HEK293 (cell line): ENCODE data around the gene RGS19.

Experiments
- CTCF ChIA-PET: fragments of 350-600 bp; formaldehyde crosslinking; extraction: SDS; loops from one replicate; lab custom pipeline; 2021; ENCODE audit warnings: antibody characterized with exemption; lab: Yijun Ruan, JAX
- POLR2A ChIA-PET: fragments of 300-600 bp; formaldehyde crosslinking; extraction: SDS; loops from one replicate; lab custom pipeline; 2020; ENCODE audit warnings: antibody characterized with exemption, inconsistent platforms; lab: Yijun Ruan, JAX
- H3K27ac ChIP-seq: fragments of 200-500 bp; sonication (Bioruptor generic); 2 replicates; pipeline ENCODE4 v1.5.1; 2014; ENCODE audit warnings: low read depth, low read length, control low read depth, inconsistent platforms; ENCODE audit errors: extremely low read depth
- H3K36me3 ChIP-seq, 2 experiments: fragments of 200-500 bp in 1 of 2; sonication (Bioruptor generic) in 1 of 2; 1 replicate in 1 of 2; 2 replicates in 1 of 2; pipeline ENCODE4 v1.5.1; 2014 to 2017; ENCODE audit warnings: inconsistent platforms in 2 of 2, low read length in 2 of 2; ENCODE audit not compliant: control insufficient read depth in 2 of 2, insufficient read depth in 1 of 2
- H3K4me1 ChIP-seq: fragments of 200-500 bp; sonication (Bioruptor generic); 2 replicates; pipeline ENCODE4 v1.5.1; 2014; ENCODE audit warnings: mild to moderate bottlenecking, low read length, inconsistent platforms; ENCODE audit not compliant: control insufficient read depth, insufficient read depth
- H3K4me3 ChIP-seq: 2 replicates; pipeline ENCODE4 v1.5.1; 2011; ENCODE audit warnings: low read depth, mild to moderate bottlenecking, control low read depth, low read length, moderate library complexity
- H3K9me3 ChIP-seq: fragments of 200-500 bp; sonication (Bioruptor generic); 2 replicates; pipeline ENCODE4 v1.5.1; 2014; ENCODE audit warnings: low read depth, low read length, inconsistent platforms; ENCODE audit not compliant: control insufficient read depth, insufficient read depth
- EGR2 ChIP-seq: fragments of 450-650 bp; formaldehyde crosslinking; IDR thresholded peaks from 2 replicates; pipeline ENCODE4 v1.5.1; 2016; ENCODE audit warnings: low read depth, missing biosample characterization, missing genetic modification characterization
- SP7 ChIP-seq: fragments of 450-650 bp; formaldehyde crosslinking; IDR thresholded peaks from 2 replicates; pipeline ENCODE4 v1.5.1; 2016; ENCODE audit warnings: missing biosample characterization, missing genetic modification characterization
- ZBTB1 ChIP-seq: fragments of 450-650 bp; formaldehyde crosslinking; IDR thresholded peaks from 2 replicates; pipeline ENCODE4 v1.5.1; 2016; ENCODE audit warnings: missing biosample characterization, missing genetic modification characterization
- ZBTB10 ChIP-seq: fragments of 450-650 bp; formaldehyde crosslinking; IDR thresholded peaks from 2 replicates; pipeline ENCODE4 v1.5.1; 2016; ENCODE audit warnings: missing biosample characterization, missing genetic modification characterization
- ZEB2 ChIP-seq: fragments of 450-650 bp; formaldehyde crosslinking; IDR thresholded peaks from 2 replicates; pipeline ENCODE4 v1.5.1; 2016; ENCODE audit warnings: missing biosample characterization, missing genetic modification characterization
- ZFP69B ChIP-seq: fragments of 450-650 bp; formaldehyde crosslinking; IDR thresholded peaks from 2 replicates; pipeline ENCODE4 v1.5.1; 2016; ENCODE audit warnings: missing biosample characterization, missing genetic modification characterization
- ZNF114 ChIP-seq: fragments of 450-650 bp; formaldehyde crosslinking; IDR thresholded peaks from 2 replicates; pipeline ENCODE4 v1.5.0; 2017; ENCODE audit warnings: missing biosample characterization, missing genetic modification characterization
- ZNF148 ChIP-seq: fragments of 450-650 bp; formaldehyde crosslinking; IDR thresholded peaks from 2 replicates; pipeline ENCODE4 v1.5.0; 2017; ENCODE audit warnings: missing biosample characterization, missing genetic modification characterization, borderline replicate concordance
- ZNF302 ChIP-seq: fragments of 450-650 bp; formaldehyde crosslinking; IDR thresholded peaks from 2 replicates; pipeline ENCODE4 v1.5.1; 2016; ENCODE audit warnings: missing biosample characterization, missing genetic modification characterization, low read depth
- ZNF513 ChIP-seq: fragments of 450-650 bp; IDR thresholded peaks from 2 replicates; pipeline ENCODE4 v1.5.1; 2018; ENCODE audit warnings: missing biosample characterization, missing genetic modification characterization
- ZNF521 ChIP-seq: fragments of 450-650 bp; formaldehyde crosslinking; IDR thresholded peaks from 2 replicates; pipeline ENCODE4 v1.5.1; 2017; ENCODE audit warnings: missing biosample characterization, mild to moderate bottlenecking, missing genetic modification characterization
- ZNF548 ChIP-seq: fragments of 450-650 bp; formaldehyde crosslinking; IDR thresholded peaks from 2 replicates; pipeline ENCODE4 v1.5.1; 2016; ENCODE audit warnings: missing biosample characterization, missing genetic modification characterization
- ZNF558 ChIP-seq: fragments of 450-650 bp; formaldehyde crosslinking; IDR thresholded peaks from 2 replicates; pipeline ENCODE4 v1.5.1; 2016; ENCODE audit warnings: missing biosample characterization, missing genetic modification characterization
- ZNF571 ChIP-seq: fragments of 450-650 bp; formaldehyde crosslinking; IDR thresholded peaks from 2 replicates; pipeline ENCODE4 v1.5.0; 2017; ENCODE audit warnings: missing biosample characterization, missing genetic modification characterization
- ZNF596 ChIP-seq: fragments of 450-650 bp; IDR thresholded peaks from 2 replicates; pipeline ENCODE4 v1.5.0; 2018; ENCODE audit warnings: missing biosample characterization, mild to moderate bottlenecking, missing genetic modification characterization, moderate library complexity
- ZNF660 ChIP-seq: fragments of 450-650 bp; IDR thresholded peaks from 2 replicates; pipeline ENCODE4 v1.5.1; 2018; ENCODE audit warnings: missing biosample characterization, mild to moderate bottlenecking, missing genetic modification characterization
- ZNF692 ChIP-seq: fragments of 450-650 bp; formaldehyde crosslinking; IDR thresholded peaks from 2 replicates; pipeline ENCODE4 v1.5.1; 2016; ENCODE audit warnings: missing biosample characterization, missing genetic modification characterization
- ZNF707 ChIP-seq: fragments of 450-650 bp; formaldehyde crosslinking; IDR thresholded peaks from 2 replicates; pipeline ENCODE4 v1.5.1; 2016; ENCODE audit warnings: missing biosample characterization, missing genetic modification characterization
- TF ChIP-seq, protein P1 (sequence below): fragments of 450-650 bp; formaldehyde crosslinking; IDR thresholded peaks from 2 replicates; pipeline ENCODE4 v1.5.1; 2016; ENCODE audit warnings: missing biosample characterization, missing genetic modification characterization

RGS19 gene

DNA sequence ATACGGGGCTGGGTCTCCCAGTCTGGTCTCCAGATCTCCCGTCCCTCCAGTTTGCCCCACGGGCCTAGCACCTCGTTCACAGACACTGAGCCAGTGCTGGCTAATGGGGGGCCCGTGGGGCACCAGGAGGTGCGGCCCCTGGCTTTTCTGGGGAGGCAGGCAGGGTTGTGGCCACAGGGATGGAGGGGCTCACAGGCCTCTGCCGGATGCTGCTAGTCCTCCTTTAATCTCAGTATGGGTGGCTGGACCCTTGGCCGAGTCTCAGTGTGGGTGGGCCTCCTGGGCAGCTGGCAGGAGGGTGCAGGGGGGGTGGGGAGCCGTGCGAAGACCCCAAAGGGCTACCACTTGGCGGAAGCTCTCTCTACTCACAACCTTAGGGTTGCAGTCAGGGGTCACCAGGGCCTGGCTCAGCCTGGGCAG lies 28.3 kb downstream of the RGS19 start:
- peaks cover 6% of the 10 kb centered on the region for H3K4me1 ChIP-seq
- TF ChIP-seq ZNF571 (tag by site-specific recombination) (no peak), ZBTB10 (tag by site-specific recombination) (0 out of 2 replicates have a peak, but pooled peaks have one; percentile 2), ZNF513 (tag by site-specific recombination) (no peak), ZNF692 (peak; percentile 22; the same call in 1 of the 2 replicates)
- no peaks in the 10 kb centered on the region for H3K9me3 ChIP-seq
- ChIA-PET CTCF (no interaction called here), POLR2A (interaction anchor here (0.7 kb wide), 1 partner anchor 12 kb away, joined by 3 read pairs; no protein-coding TSS in a partner anchor)
- H3K36me3 ChIP-seq = peaks cover 0 to 5% of the 10 kb centered on the region in 2 experiments; a peak in 1 of 3 replicates
- H3K27ac ChIP-seq = no peak overlapping the region
- no peak overlapping the region for H3K4me3 ChIP-seq

DNA sequence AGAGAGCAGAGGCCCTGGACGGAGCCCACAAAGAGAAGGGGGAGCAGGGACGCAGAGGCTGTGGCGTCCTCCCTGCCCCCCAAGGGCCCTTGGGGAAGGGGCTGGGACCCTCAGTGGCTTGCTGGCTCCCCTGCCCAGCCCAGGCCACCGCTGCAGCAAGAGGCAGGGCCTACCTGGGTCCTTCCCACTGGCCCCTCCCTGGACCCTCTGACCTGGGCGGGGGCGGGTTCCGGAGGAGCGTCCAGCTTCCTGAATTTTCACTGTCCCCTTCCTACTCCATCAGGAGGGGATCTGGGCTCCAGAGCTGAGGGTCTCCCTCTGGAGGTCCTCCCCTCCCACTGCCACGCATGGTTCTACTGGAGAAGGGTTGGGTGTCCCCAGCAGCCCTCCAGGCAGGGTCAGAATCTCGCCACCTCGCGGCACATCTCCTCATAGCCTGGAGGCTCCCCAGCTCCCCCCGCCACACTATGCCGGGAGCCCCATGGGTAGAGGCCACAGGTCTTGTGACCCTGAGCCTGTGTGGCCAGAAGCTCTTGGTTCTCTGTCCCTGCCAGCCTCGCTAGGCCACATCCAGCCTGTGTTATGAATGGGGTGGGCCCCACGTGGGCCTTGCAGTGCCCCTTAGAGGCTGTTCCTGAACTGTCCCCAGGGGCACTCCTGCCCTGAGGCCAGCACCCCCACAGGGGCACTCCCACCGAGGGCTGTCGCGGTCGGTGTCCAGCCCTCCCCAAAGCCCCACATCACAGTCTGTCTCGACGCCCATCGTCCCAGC lies 28.9 kb downstream of the RGS19 start:
- Histone ChIP-seq H3K4me1 (peaks cover 6% of the 10 kb centered on the region), H3K36me3 (peaks cover 0 to 5% of the 10 kb centered on the region in 2 experiments; a peak in 1 of 3 replicates), H3K4me3 (no peak overlapping the region), H3K9me3 (no peaks in the 10 kb centered on the region), H3K27ac (0 out of 2 replicates have a peak overlapping the region, but pooled peaks have one; percentile 22)
- ChIA-PET CTCF (interaction anchor here (1.3 kb wide), 1 partner anchor 11 kb away, joined by 7 read pairs; no protein-coding TSS in a partner anchor), POLR2A (interaction anchor here (0.9 kb wide), 1 partner anchor 11 kb away, joined by 3 read pairs; no protein-coding TSS in a partner anchor)
- TF ChIP-seq SP7 = no peak
- no peak for TF ChIP-seq EGR2 (tag by site-specific recombination)
- peak; percentile 96 for TF ChIP-seq ZFP69B (tag by site-specific recombination)
- TF ChIP-seq ZNF148 = no peak
- TF ChIP-seq ZNF114 (tag by site-specific recombination) = no peak
- no peak for TF ChIP-seq ZBTB1 (tag by site-specific recombination)
- TF ChIP-seq ZNF521 (tag by site-specific recombination) = no peak
- no peak for TF ChIP-seq ZNF302 (tag by site-specific recombination)
- no peak for TF ChIP-seq ZNF707 (tag by site-specific recombination)
- peak; percentile 24; the same call in 1 of the 2 replicates for TF ChIP-seq ZBTB10 (tag by site-specific recombination)
- TF ChIP-seq, protein P1, sequence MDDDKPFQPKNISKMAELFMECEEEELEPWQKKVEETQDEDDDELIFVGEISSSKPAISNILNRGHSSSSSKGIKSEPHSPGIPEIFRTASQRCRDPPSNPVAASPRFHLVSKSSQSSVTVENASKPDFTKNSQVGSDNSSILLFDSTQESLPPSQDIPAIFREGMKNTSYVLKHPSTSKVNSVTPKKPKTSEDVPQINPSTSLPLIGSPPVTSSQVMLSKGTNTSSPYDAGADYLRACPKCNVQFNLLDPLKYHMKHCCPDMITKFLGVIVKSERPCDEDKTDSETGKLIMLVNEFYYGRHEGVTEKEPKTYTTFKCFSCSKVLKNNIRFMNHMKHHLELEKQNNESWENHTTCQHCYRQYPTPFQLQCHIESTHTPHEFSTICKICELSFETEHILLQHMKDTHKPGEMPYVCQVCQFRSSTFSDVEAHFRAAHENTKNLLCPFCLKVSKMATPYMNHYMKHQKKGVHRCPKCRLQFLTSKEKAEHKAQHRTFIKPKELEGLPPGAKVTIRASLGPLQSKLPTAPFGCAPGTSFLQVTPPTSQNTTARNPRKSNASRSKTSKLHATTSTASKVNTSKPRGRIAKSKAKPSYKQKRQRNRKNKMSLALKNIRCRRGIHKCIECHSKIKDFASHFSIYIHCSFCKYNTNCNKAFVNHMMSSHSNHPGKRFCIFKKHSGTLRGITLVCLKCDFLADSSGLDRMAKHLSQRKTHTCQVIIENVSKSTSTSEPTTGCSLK (tag by site-specific recombination) = no peak
- no peak for TF ChIP-seq ZNF558 (tag by site-specific recombination)
- no peak for TF ChIP-seq ZNF660 (tag by site-specific recombination)
- TF ChIP-seq ZEB2 = no peak
- no peak for TF ChIP-seq ZNF548
- no peak for TF ChIP-seq ZNF596 (tag by site-specific recombination)
